ENCODE measurements around the gene BIRC2. TPM values are rescaled to one million over a fixed set of nuclear protein-coding genes. Genes with fewer than 3 reads are reported as not detected.

The BIRC2 gene
- total and polyA plus RNA-seq, 4 donors = 14.1 to 46.7 (median 29.5) TPM

GRCh38 chr11:102406099-102406498, 59.1 kb downstream of the BIRC2 start (continued):
- TF ChIP-seq, protein P1, sequence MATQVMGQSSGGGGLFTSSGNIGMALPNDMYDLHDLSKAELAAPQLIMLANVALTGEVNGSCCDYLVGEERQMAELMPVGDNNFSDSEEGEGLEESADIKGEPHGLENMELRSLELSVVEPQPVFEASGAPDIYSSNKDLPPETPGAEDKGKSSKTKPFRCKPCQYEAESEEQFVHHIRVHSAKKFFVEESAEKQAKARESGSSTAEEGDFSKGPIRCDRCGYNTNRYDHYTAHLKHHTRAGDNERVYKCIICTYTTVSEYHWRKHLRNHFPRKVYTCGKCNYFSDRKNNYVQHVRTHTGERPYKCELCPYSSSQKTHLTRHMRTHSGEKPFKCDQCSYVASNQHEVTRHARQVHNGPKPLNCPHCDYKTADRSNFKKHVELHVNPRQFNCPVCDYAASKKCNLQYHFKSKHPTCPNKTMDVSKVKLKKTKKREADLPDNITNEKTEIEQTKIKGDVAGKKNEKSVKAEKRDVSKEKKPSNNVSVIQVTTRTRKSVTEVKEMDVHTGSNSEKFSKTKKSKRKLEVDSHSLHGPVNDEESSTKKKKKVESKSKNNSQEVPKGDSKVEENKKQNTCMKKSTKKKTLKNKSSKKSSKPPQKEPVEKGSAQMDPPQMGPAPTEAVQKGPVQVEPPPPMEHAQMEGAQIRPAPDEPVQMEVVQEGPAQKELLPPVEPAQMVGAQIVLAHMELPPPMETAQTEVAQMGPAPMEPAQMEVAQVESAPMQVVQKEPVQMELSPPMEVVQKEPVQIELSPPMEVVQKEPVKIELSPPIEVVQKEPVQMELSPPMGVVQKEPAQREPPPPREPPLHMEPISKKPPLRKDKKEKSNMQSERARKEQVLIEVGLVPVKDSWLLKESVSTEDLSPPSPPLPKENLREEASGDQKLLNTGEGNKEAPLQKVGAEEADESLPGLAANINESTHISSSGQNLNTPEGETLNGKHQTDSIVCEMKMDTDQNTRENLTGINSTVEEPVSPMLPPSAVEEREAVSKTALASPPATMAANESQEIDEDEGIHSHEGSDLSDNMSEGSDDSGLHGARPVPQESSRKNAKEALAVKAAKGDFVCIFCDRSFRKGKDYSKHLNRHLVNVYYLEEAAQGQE (IDR thresholded peaks at IDR 0.05) = no peak
- no peak for TF ChIP-seq FOXA2 (IDR thresholded peaks at IDR 0.05)
- TF ChIP-seq HNF4G (IDR thresholded peaks at IDR 0.05) = no peak

DNA sequence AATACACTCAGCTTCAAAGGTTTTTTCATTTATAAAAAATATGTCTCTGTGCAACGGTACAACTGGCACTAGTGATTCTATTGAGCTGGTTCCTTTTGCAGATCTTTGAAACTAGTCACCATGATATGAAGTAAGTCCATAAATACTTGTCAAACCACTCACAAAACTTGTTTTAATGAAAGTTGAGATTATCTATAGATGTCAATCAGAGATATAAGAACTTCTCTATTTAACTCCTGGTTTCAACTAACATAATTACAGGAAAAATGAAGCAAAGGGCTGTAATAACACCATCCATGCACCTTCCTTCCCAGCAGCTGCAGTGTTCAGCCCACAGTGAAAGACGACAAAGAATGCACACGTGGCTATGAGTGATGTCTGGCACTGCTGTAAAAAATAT, 60.9 kb downstream of the BIRC2 start:
- Histone ChIP-seq H3K36me3 (ENCODE audit: control insufficient read depth in 4 of 4, insufficient read depth in 3 of 4, low read depth in 1 of 4, low read length in 3 of 4) (peaks cover 2 to 19% (median 3%) of the 10 kb centered on the region in 4 donors), H3K27me3 (ENCODE audit: control insufficient read depth in 4 of 4, insufficient read depth in 4 of 4, low read length in 3 of 4) (no peaks in the 10 kb centered on the region), H3K9ac (ENCODE audit: low read depth in 1 of 2, low read length in 2 of 2) (no peak overlapping the region), H3K4me1 (ENCODE audit: control insufficient read depth in 4 of 4, insufficient read depth in 4 of 4, low read length in 3 of 4) (peaks cover 0 to 7% (median 2%) of the 10 kb centered on the region in 4 donors), H3K9me3 (ENCODE audit: control insufficient read depth in 4 of 4, low read length in 3 of 4) (no peaks in the 10 kb centered on the region), H3K27ac (ENCODE audit: low read depth in 1 of 2, low read length in 2 of 2) (no peak overlapping the region), H3K4me3 (ENCODE audit: low read depth in 1 of 3, low read length in 3 of 3) (no peak overlapping the region)
- no peak for DNase-seq (ENCODE audit: low spot score)
- 85% methylated on average over 3 of the region's 3 CpGs for WGBS
- TF ChIP-seq, protein P2, sequence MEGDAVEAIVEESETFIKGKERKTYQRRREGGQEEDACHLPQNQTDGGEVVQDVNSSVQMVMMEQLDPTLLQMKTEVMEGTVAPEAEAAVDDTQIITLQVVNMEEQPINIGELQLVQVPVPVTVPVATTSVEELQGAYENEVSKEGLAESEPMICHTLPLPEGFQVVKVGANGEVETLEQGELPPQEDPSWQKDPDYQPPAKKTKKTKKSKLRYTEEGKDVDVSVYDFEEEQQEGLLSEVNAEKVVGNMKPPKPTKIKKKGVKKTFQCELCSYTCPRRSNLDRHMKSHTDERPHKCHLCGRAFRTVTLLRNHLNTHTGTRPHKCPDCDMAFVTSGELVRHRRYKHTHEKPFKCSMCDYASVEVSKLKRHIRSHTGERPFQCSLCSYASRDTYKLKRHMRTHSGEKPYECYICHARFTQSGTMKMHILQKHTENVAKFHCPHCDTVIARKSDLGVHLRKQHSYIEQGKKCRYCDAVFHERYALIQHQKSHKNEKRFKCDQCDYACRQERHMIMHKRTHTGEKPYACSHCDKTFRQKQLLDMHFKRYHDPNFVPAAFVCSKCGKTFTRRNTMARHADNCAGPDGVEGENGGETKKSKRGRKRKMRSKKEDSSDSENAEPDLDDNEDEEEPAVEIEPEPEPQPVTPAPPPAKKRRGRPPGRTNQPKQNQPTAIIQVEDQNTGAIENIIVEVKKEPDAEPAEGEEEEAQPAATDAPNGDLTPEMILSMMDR (IDR thresholded peaks at IDR 0.05; ENCODE audit: low read depth, low read length, missing input control) = no peak
- TF ChIP-seq FOXA1 (IDR thresholded peaks at IDR 0.05) (no peak), JUND (IDR thresholded peaks at IDR 0.05) (no peak), HNF4G (IDR thresholded peaks at IDR 0.05) (no peak), YY1 (IDR thresholded peaks at IDR 0.05) (no peak), RAD21 (IDR thresholded peaks at IDR 0.05) (no peak), HNF4A (conservative IDR thresholded peaks at IDR 0.05) (no peak), FOXA2 (IDR thresholded peaks at IDR 0.05) (no peak), RXRA (IDR thresholded peaks at IDR 0.05) (no peak), GABPA (IDR thresholded peaks at IDR 0.05 in 1 of 2, conservative IDR thresholded peaks at IDR 0.05 in 1 of 2) (no peak), ATF3 (IDR thresholded peaks at IDR 0.05) (no peak), EGR1 (IDR thresholded peaks at IDR 0.05; ENCODE audit: low read depth in 2 of 2) (no peak)
- TF ChIP-seq, protein P3, sequence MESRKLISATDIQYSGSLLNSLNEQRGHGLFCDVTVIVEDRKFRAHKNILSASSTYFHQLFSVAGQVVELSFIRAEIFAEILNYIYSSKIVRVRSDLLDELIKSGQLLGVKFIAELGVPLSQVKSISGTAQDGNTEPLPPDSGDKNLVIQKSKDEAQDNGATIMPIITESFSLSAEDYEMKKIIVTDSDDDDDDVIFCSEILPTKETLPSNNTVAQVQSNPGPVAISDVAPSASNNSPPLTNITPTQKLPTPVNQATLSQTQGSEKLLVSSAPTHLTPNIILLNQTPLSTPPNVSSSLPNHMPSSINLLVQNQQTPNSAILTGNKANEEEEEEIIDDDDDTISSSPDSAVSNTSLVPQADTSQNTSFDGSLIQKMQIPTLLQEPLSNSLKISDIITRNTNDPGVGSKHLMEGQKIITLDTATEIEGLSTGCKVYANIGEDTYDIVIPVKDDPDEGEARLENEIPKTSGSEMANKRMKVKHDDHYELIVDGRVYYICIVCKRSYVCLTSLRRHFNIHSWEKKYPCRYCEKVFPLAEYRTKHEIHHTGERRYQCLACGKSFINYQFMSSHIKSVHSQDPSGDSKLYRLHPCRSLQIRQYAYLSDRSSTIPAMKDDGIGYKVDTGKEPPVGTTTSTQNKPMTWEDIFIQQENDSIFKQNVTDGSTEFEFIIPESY (IDR thresholded peaks at IDR 0.05) = no peak
- TF ChIP-seq, protein P4, sequence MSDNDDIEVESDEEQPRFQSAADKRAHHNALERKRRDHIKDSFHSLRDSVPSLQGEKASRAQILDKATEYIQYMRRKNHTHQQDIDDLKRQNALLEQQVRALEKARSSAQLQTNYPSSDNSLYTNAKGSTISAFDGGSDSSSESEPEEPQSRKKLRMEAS (IDR thresholded peaks at IDR 0.05) = no peak
- TF ChIP-seq, protein P1 (IDR thresholded peaks at IDR 0.05) = no peak

Measured in liver (tissue), 9 donors.